ENCODE results near the gene STK17B. TPM values are rescaled to one million over a fixed set of nuclear protein-coding genes. Genes with fewer than 3 reads are reported as not detected.

The STK17B gene
- total and polyA plus RNA-seq, 2 of the 13 experiments (the other 11 are each of a cell fraction or from before 2014, with no cell fraction given), result 1.6 to 4.5 TPM

GRCh38 chr2:196105951-196106350, 65.4 kb downstream of the STK17B start:
- in situ Hi-C loops (cut with HindIII; ENCODE audit: extremely low pct_ligation_motif_present, low pct_unique_long_range_greater_than_20kb) (no loop called here), intact Hi-C loops (cut with micrococcal nuclease; ENCODE audit: unreplicated experiment) (no loop called here)
- no peaks in the 10 kb centered on the region for H3K36me3 ChIP-seq (replicated peaks in 1 of 2; ENCODE audit: control insufficient read depth in 1 of 2, insufficient read depth in 2 of 2, low read length in 2 of 2)
- no peaks in the 10 kb centered on the region for H3K9me3 ChIP-seq (ENCODE audit: low read length)
- no peak overlapping the region for H2AFZ ChIP-seq (ENCODE audit: low read length)
- no peaks in the 10 kb centered on the region for H3K27me3 ChIP-seq (ENCODE audit: control insufficient read depth in 1 of 2, insufficient read depth in 2 of 2, low read length in 2 of 2)
- ATAC-seq (no peak), DNase-seq (ENCODE audit: low spot score) (no peak), FAIRE-seq (no peak)
- POLR2A ChIA-PET, result no interaction called here
- H3K27ac ChIP-seq (ENCODE audit: extremely low read length, insufficient read depth, low read length), result no peak overlapping the region
- WGBS (ENCODE audit: low lambda C conversion rate), result 21% methylated on average over 5 of the region's 5 CpGs
- TF ChIP-seq ZSCAN25 (CRISPR knock-in tag; IDR thresholded peaks at IDR 0.05) (no peak), NRL (CRISPR knock-in tag; IDR thresholded peaks at IDR 0.05; ENCODE audit: borderline replicate concordance) (no peak), CEBPG (CRISPR knock-in tag; IDR thresholded peaks at IDR 0.05) (no peak)
- no TSS peak for BruUV-seq (replicated peaks)
- no peaks in the 10 kb centered on the region for H4K20me1 ChIP-seq (ENCODE audit: insufficient read depth, low read length)
- H3K4me3 ChIP-seq (replicated peaks in 1 of 3; ENCODE audit: insufficient read depth in 1 of 3, low read depth in 2 of 3, low read length in 3 of 3), result no peak overlapping the region
- H3K4me2 ChIP-seq (ENCODE audit: low read depth, low read length), result no peak overlapping the region
- no peaks in the 10 kb centered on the region for H3K4me1 ChIP-seq (ENCODE audit: insufficient read depth, low read length)
- H3K79me2 ChIP-seq (ENCODE audit: insufficient read depth, low read length), result no peaks in the 10 kb centered on the region
- no peak overlapping the region for H3K9ac ChIP-seq (ENCODE audit: insufficient read depth, low read depth, low read length)
- CTCF ChIA-PET (ENCODE audit: low intra/inter-chr PET ratio, low total read pairs), result no interaction called here

- no peak overlapping the region for H2AFZ ChIP-seq (ENCODE audit: low read length)
- no peak overlapping the region for H3K4me2 ChIP-seq (ENCODE audit: low read depth, low read length)
- TF ChIP-seq ZBTB14 (CRISPR knock-in tag; IDR thresholded peaks at IDR 0.05) (no peak), ZMAT5 (CRISPR knock-in tag; IDR thresholded peaks at IDR 0.05; ENCODE audit: borderline replicate concordance, low read depth) (no peak)
- TF ChIP-seq, protein P1, sequence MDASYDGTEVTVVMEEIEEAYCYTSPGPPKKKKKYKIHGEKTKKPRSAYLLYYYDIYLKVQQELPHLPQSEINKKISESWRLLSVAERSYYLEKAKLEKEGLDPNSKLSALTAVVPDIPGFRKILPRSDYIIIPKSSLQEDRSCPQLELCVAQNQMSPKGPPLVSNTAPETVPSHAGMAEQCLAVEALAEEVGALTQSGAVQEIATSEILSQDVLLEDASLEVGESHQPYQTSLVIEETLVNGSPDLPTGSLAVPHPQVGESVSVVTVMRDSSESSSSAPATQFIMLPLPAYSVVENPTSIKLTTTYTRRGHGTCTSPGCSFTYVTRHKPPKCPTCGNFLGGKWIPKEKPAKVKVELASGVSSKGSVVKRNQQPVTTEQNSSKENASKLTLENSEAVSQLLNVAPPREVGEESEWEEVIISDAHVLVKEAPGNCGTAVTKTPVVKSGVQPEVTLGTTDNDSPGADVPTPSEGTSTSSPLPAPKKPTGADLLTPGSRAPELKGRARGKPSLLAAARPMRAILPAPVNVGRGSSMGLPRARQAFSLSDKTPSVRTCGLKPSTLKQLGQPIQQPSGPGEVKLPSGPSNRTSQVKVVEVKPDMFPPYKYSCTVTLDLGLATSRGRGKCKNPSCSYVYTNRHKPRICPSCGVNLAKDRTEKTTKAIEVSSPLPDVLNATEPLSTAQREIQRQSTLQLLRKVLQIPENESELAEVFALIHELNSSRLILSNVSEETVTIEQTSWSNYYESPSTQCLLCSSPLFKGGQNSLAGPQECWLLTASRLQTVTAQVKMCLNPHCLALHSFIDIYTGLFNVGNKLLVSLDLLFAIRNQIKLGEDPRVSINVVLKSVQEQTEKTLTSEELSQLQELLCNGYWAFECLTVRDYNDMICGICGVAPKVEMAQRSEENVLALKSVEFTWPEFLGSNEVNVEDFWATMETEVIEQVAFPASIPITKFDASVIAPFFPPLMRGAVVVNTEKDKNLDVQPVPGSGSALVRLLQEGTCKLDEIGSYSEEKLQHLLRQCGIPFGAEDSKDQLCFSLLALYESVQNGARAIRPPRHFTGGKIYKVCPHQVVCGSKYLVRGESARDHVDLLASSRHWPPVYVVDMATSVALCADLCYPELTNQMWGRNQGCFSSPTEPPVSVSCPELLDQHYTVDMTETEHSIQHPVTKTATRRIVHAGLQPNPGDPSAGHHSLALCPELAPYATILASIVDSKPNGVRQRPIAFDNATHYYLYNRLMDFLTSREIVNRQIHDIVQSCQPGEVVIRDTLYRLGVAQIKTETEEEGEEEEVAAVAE (CRISPR knock-in tag; IDR thresholded peaks at IDR 0.05; ENCODE audit: borderline replicate concordance), result no peak
- TF ChIP-seq, protein P2, sequence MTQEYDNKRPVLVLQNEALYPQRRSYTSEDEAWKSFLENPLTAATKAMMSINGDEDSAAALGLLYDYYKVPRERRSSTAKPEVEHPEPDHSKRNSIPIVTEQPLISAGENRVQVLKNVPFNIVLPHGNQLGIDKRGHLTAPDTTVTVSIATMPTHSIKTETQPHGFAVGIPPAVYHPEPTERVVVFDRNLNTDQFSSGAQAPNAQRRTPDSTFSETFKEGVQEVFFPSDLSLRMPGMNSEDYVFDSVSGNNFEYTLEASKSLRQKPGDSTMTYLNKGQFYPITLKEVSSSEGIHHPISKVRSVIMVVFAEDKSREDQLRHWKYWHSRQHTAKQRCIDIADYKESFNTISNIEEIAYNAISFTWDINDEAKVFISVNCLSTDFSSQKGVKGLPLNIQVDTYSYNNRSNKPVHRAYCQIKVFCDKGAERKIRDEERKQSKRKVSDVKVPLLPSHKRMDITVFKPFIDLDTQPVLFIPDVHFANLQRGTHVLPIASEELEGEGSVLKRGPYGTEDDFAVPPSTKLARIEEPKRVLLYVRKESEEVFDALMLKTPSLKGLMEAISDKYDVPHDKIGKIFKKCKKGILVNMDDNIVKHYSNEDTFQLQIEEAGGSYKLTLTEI (CRISPR knock-in tag; conservative IDR thresholded peaks at IDR 0.05), result no peak
- H3K9ac ChIP-seq (ENCODE audit: insufficient read depth, low read depth, low read length), result no peak overlapping the region
- H3K27ac ChIP-seq (ENCODE audit: extremely low read length, insufficient read depth, low read length), result no peak overlapping the region
- H4K20me1 ChIP-seq (ENCODE audit: insufficient read depth, low read length), result no peaks in the 10 kb centered on the region
- no peaks in the 10 kb centered on the region for H3K9me3 ChIP-seq (ENCODE audit: low read length)
- no peaks in the 10 kb centered on the region for H3K79me2 ChIP-seq (ENCODE audit: insufficient read depth, low read length)
- CTCF ChIA-PET (ENCODE audit: low intra/inter-chr PET ratio, low total read pairs), result no interaction called here
- H3K4me3 ChIP-seq (replicated peaks in 1 of 3; ENCODE audit: insufficient read depth in 1 of 3, low read depth in 2 of 3, low read length in 3 of 3), result no peak overlapping the region
- in situ Hi-C loops (cut with HindIII; ENCODE audit: extremely low pct_ligation_motif_present, low pct_unique_long_range_greater_than_20kb) (no loop called here), intact Hi-C loops (cut with micrococcal nuclease; ENCODE audit: unreplicated experiment) (no loop called here)
- no peak for DNase-seq (ENCODE audit: low spot score)
- ATAC-seq, result no peak
- H3K36me3 ChIP-seq (replicated peaks in 1 of 2; ENCODE audit: control insufficient read depth in 1 of 2, insufficient read depth in 2 of 2, low read length in 2 of 2), result no peaks in the 10 kb centered on the region
- H3K4me1 ChIP-seq (ENCODE audit: insufficient read depth, low read length), result no peaks in the 10 kb centered on the region
- 35% methylated on average over 4 of the region's 4 CpGs for WGBS (ENCODE audit: low lambda C conversion rate)
- no peak for FAIRE-seq
- POLR2A ChIA-PET, result no interaction called here
- no peaks in the 10 kb centered on the region for H3K27me3 ChIP-seq (ENCODE audit: control insufficient read depth in 1 of 2, insufficient read depth in 2 of 2, low read length in 2 of 2)
- no TSS peak for BruUV-seq (replicated peaks)
Observed at GRCh38 chr2:196104066-196104465, 67.3 kb downstream of the STK17B start.

Data from HepG2 (cell line).